Heart right ventricle (tissue), 16 donors: ENCODE data around the gene PVRIG. TPM values are rescaled to one million over a fixed set of nuclear protein-coding genes. Genes with fewer than 3 reads are reported as not detected.

ENCODE experiments used
- ATAC-seq, 8 donors: fragments of 200-7000 bp; cut with Tn5 transposase; one replicate each; pipeline ENCODE4 v1.9.1; 2020; ENCODE audit warnings: mild to moderate bottlenecking in 8 of 8, moderate library complexity in 8 of 8, moderate number of reproducible peaks in 1 of 8
- DNase-seq, 2 donors: peaks; one replicate each; pipeline ENCODE4 v3.0.0-alpha.2; 2020
- H3K27ac ChIP-seq, 10 donors: fragments of 200-600 bp; sonication (generic) in 2 of 10; one replicate each; pipeline versions ENCODE4 v1.5.0 to v1.8.0; 2020 to 2022; ENCODE audit warnings: mild to moderate bottlenecking in 3 of 10
- H3K27me3 ChIP-seq, 7 donors: fragments of 200-600 bp; one replicate each; pipeline ENCODE4 v1.8.0; 2021 to 2022; ENCODE audit warnings: mild to moderate bottlenecking in 2 of 7
- H3K36me3 ChIP-seq, 9 donors: fragments of 200-600 bp; sonication (generic) in 1 of 9; one replicate each; pipeline versions ENCODE4 v1.5.0 to v1.8.0; 2020 to 2022; ENCODE audit warnings: mild to moderate bottlenecking in 2 of 9
- H3K4me1 ChIP-seq, 9 donors: fragments of 200-600 bp; sonication (generic) in 1 of 9; one replicate each; pipeline versions ENCODE4 v1.5.0 to v1.8.0; 2020 to 2022; ENCODE audit warnings: mild to moderate bottlenecking in 4 of 9
- H3K4me3 ChIP-seq, 10 donors: fragments of 200-600 bp; sonication (generic) in 2 of 10; one replicate each; pipeline versions ENCODE4 v1.5.0 to v1.8.0; 2020 to 2022; ENCODE audit warnings: mild to moderate bottlenecking in 7 of 10, moderate library complexity in 2 of 10
- H3K9me3 ChIP-seq, 11 donors: fragments of 200-600 bp in 10 of 11; sonication (generic) in 2 of 11; one replicate each; pipeline versions ENCODE4 v1.5.0 to v1.8.0; 2013 to 2022; ENCODE audit warnings: mild to moderate bottlenecking in 2 of 11, control low read depth in 1 of 11, moderate library complexity in 1 of 11
- WGBS, 2 donors: extraction: QIAGEN DNeasy Blood & Tissue Kit; methylation state at CpG; one replicate each; pipeline ENCODE4 v1.1.7; 2013; ENCODE audit warnings: inconsistent platforms in 1 of 2; 5-methylcytosine and 5-hydroxymethylcytosine counted together
- intact Hi-C, 10 donors: fragments of 100-400 bp; cut with DNase I; formaldehyde crosslinking; loops; one replicate each; pipeline versions ENCODE4 v1.11.1 to v1.14.2; 2022
- polyA plus RNA-seq, 2 donors: library from polyadenylated mRNA; stranded (reverse); fragments of 200-250 nt; gene quantifications; one replicate each; pipeline ENCODE4 v1.2.3, GENCODE V29; 2013
- total RNA-seq, 10 donors: library from RNA; stranded (reverse); fragmentation: NEBNext Ultra II Directional in 3 of 10; extraction: Animal tissue kit (Norgen Biotek cat#: 25700) in 3 of 10; gene quantifications; one replicate each; pipeline versions ENCODE4 v1.2.1 to v1.2.4, GENCODE V29; 2021 to 2023
- TF ChIP-seq, protein P1 (sequence below), 9 donors: fragments of 200-600 bp; sonication (generic) in 2 of 9; IDR thresholded peaks; one replicate each; pipeline versions ENCODE4 v1.5.0 to v1.8.0; 2021 to 2022; ENCODE audit warnings: antibody characterized with exemption in 9 of 9, mild to moderate bottlenecking in 5 of 9, moderate library complexity in 1 of 9
- donor health status: Arrhythmogenic right ventricular cardiomyopathy.
- donor health status: ischemic (EF 13 %, LVEDD 7.1; RV severe dilation, severe dysfunction).
- donor health status: healthy with polysubstance abuse.
- donor health status: DM: no; HTN: yes; CAD: no.
- donor health status: DM: no; HTN: no; CAD: no.
- donor health status: ischemic (EF 25% LVEDD 6.9; RV normal size, moderate dysfunction).
- donor health status: ischemic (EF 25% LVEDD 5.7; RV mildly dilated, moderate dysfunction).
- donor health status: healthy.
- donor health status: DM: yes; HTN: yes; CAD: no.
- donor health status: Ischemic cardiomyopathy.
- donor health status: ischemic (EF 35%, LVEDD 5.7; RV mildly dilated, moderate dysfunction).
- donor health status: nonischemic (EF 11% LVEDD 7.7; RV severe dilation, severe dysfunction).
- donor health status: DM: yes; HTN: yes; CAD: no.
- donor health status: PGD.
- donor health status: ischemic (EF 29% LVEDD 5.4; RV normal size, mild dysfunction).
- donor health status: nonischemic (EF 23%, LVEDD 6.1; RV moderate dilation, normal function).

PVRIG gene
- total and polyA plus RNA-seq, 12 donors, result 0.22 to 2.1 (median 0.59) TPM; not detected in 9

DNA sequence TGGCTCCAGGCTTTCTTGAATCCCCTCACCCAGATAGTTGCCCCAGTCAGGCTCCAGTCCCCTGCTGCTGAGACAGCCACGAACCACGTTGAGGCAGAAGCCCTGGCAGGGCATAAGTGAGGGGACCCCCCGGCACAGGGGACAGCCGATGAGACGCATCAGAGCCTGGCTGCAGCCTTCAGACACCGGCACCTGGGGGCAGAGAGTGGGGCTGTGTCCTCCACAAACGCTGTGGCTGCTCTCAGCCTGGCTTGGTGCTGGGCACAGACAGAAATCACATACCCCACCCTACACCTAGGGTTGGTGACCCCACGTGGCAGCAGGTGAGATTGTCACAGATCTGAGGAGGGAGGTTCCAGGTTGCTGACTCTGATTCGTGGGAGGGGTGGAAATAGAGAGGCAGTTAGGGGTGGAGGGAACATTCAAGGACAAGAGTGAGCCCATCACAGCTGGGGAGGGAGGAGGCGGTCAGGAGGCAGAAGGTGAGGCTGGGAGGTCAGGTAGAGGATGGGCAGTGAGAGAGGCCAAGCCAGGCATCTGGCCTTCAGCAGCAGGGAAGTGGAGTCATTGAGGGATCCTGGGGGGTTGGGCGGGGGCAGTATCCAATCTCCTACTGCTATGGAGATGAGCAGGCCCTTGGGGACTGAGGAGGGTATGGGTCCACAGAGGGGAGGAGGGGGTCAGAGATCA, 45.8 kb upstream of the PVRIG start:
- DNase-seq, result no peak
- H3K4me3 ChIP-seq, result no peak overlapping the region
- WGBS, 2 donors, result 93% methylated on average over 11 of the region's 11 CpGs
- no peak for ATAC-seq
- H3K36me3 ChIP-seq, result no peaks in the 10 kb centered on the region
- H3K4me1 ChIP-seq, result peaks cover 2 to 32% (median 19%) of the 10 kb centered on the region in 9 donors
- H3K9me3 ChIP-seq, result no peaks in the 10 kb centered on the region
- TF ChIP-seq, protein P1, sequence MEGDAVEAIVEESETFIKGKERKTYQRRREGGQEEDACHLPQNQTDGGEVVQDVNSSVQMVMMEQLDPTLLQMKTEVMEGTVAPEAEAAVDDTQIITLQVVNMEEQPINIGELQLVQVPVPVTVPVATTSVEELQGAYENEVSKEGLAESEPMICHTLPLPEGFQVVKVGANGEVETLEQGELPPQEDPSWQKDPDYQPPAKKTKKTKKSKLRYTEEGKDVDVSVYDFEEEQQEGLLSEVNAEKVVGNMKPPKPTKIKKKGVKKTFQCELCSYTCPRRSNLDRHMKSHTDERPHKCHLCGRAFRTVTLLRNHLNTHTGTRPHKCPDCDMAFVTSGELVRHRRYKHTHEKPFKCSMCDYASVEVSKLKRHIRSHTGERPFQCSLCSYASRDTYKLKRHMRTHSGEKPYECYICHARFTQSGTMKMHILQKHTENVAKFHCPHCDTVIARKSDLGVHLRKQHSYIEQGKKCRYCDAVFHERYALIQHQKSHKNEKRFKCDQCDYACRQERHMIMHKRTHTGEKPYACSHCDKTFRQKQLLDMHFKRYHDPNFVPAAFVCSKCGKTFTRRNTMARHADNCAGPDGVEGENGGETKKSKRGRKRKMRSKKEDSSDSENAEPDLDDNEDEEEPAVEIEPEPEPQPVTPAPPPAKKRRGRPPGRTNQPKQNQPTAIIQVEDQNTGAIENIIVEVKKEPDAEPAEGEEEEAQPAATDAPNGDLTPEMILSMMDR (IDR thresholded peaks at IDR 0.05), result no peak
- intact Hi-C loops, result no loop called here
- H3K27me3 ChIP-seq, result peaks cover 0 to 49% (median 25%) of the 10 kb centered on the region in 7 donors
- H3K27ac ChIP-seq, result no peak overlapping the region

DNA sequence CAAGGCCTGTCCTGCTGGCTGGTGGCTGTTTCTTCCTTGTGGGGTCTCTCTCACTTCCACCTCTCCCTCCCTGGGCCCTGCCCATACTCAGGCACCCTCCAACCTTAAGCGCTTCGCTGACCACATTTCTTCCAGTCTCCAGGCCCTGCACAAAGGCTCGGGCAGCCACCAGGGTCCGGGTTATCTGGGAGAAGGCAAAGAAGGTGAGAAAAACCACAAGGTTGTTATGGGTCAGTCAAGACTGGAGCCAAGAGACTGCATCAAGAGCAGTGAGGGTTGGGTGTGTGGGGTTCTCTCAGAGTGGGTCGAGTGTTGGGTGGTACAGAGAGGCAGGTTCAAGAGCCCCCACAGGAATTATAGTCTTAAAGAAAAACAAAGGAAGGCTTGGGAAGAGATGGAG, 45.2 kb upstream of the PVRIG start:
- ATAC-seq (no peak), DNase-seq (no peak)
- Histone ChIP-seq H3K9me3 (no peaks in the 10 kb centered on the region), H3K27me3 (peaks cover 0 to 46% (median 25%) of the 10 kb centered on the region in 7 donors), H3K4me3 (no peak overlapping the region), H3K4me1 (peaks cover 2 to 31% (median 19%) of the 10 kb centered on the region in 9 donors), H3K27ac (no peak overlapping the region), H3K36me3 (no peaks in the 10 kb centered on the region)
- intact Hi-C loops, result no loop called here
- TF ChIP-seq, protein P1 (IDR thresholded peaks at IDR 0.05), result no peak
- WGBS, 2 donors, result 91% methylated on average over 5 of the region's 5 CpGs

DNA sequence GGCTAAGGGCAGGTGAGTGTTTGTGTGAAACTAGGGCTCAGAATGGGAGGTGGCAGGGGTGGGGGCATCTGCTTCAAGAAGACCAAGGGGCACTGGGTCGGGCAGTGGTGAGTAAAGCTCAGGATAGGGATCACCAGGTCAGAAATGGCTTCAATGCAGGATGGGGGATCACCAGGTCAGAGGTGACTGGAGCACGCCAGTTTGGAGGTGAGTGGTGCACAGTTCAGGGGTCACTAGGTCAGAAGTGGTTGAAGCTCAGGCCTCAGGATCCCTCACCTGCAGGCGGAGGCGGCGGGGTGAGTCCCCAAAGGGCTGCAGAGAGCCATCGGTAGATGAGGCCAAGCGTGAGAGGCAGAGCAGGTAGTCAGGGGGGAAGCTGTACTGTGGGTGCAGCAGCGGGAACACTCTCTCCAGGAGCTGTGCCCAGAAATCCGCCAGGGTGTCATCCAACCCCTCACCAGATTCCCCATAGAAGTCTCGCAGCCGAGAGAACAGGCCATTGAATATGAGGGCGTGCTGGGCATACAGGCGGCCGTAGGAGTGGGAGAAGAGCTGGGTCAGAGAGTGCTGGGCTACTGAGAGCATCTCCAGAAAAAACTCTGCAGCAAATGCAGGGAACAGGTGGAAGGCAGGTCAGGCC, 44.3 kb upstream of the PVRIG start:
- ATAC-seq (no peak), DNase-seq (no peak)
- 96 to 97% methylated on average over 14 of the region's 14 CpGs for WGBS, 2 donors
- intact Hi-C loops, result no loop called here
- Histone ChIP-seq H3K4me1 (peaks cover 2 to 31% (median 19%) of the 10 kb centered on the region in 9 donors), H3K4me3 (no peak overlapping the region), H3K27ac (no peak overlapping the region), H3K36me3 (no peaks in the 10 kb centered on the region), H3K27me3 (peaks cover 0 to 38% (median 25%) of the 10 kb centered on the region in 7 donors), H3K9me3 (no peaks in the 10 kb centered on the region)
- TF ChIP-seq, protein P1 (IDR thresholded peaks at IDR 0.05), result no peak

DNA sequence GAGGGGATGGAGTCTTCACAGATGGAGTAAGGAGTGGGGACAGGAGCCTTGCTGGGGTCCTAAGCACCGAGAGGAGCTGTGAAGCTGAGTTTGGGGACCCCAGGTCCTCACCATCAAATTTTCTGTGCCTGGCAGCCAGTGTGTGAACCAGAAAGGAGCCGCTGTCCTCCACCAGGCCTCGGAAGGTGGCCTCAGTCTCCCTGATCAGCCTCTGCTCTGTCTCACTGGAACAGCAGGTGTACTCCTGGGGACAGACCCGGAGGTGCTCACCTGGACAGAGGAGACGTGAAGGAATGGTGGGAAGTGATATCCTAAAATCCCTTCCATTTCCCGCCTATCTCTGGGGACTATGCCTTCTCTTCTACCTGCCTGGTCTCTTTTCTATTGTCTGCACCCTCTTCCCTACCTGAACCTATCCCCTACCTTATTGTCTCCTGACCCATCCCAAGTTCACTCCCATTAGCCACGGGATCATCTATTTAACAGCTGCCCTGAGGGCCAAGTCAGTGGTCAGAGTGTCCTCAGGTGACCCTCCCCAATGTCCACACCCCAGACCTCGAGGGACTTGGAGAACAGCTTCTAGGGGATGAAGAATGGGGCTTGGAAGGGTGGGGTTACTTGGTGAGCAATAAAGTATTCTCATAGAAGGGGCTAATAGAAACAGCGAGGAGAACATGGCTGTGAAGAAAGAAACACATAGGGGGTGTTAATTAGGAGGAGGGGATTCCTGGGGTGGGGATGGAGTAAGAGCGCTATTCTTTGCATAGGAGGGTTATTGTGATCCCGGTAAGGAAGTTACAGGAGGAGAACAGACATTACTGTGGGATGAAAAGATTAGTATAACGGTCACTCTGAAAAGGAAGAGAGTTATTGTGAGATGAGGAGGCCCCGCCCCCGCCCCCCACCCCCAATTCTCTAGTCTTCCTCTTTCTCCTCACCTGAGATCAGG, 43.4 kb upstream of the PVRIG start:
- DNase-seq (no peak), ATAC-seq (no peak)
- Histone ChIP-seq H3K4me1 (peaks cover 0 to 25% (median 18%) of the 10 kb centered on the region in 9 donors), H3K36me3 (no peaks in the 10 kb centered on the region), H3K27ac (peak overlapping the region in 6 of 10 donors; percentile 18 to 62 (median 26)), H3K9me3 (no peaks in the 10 kb centered on the region), H3K27me3 (peaks cover 0 to 29% (median 17%) of the 10 kb centered on the region in 7 donors), H3K4me3 (peak overlapping the region in 9 of 10 donors; percentile 28 to 61 (median 54))
- intact Hi-C loops, result no loop called here
- 52 to 54% methylated on average over 14 of the region's 14 CpGs for WGBS, 2 donors
- TF ChIP-seq, protein P1 (IDR thresholded peaks at IDR 0.05), result no peak
